Peyer's patch (tissue), 4 donors: ENCODE data around the gene B3GALT5. TPM values are rescaled to one million over a fixed set of nuclear protein-coding genes. Genes with fewer than 3 reads are reported as not detected.

ENCODE experiments used
- DNase-seq, 3 donors: peaks; one replicate each; pipeline ENCODE4 v3.0.0-alpha.2; 2017 to 2019
- H3K27ac ChIP-seq, 4 donors: fragments of 200-600 bp; sonication (generic); one replicate each; pipeline ENCODE4 v1.5.1; 2016 to 2019
- H3K27me3 ChIP-seq, 2 donors: fragments of 200-600 bp; sonication (generic); one replicate each; pipeline ENCODE4 v1.5.1; 2019
- H3K36me3 ChIP-seq, 3 donors: fragments of 200-600 bp; sonication (generic); one replicate each; pipeline ENCODE4 v1.5.1; 2016 to 2019
- H3K4me1 ChIP-seq, 4 donors: fragments of 200-600 bp; sonication (generic); one replicate each; pipeline ENCODE4 v1.5.1; 2016 to 2019
- H3K4me3 ChIP-seq, 4 donors: fragments of 200-600 bp; sonication (generic); 1 replicate in 3 of 4; 2 replicates in 1 of 4; pipeline ENCODE4 v1.5.1; 2016 to 2019; ENCODE audit warnings: mild to moderate bottlenecking in 1 of 4
- H3K9me3 ChIP-seq, 4 donors: fragments of 200-600 bp; sonication (generic); one replicate each; pipeline ENCODE4 v1.5.1; 2016 to 2019; ENCODE audit warnings: mild to moderate bottlenecking in 1 of 4
- POLR2A ChIP-seq, 2 donors: fragments of 450-650 bp; IDR thresholded peaks; one replicate each; pipeline ENCODE4 v1.5.1; 2017; ENCODE audit warnings: antibody characterized with exemption in 2 of 2, mild to moderate bottlenecking in 2 of 2, moderate library complexity in 2 of 2
- total RNA-seq, 4 donors: library from RNA; depleted of rRNA; stranded (reverse); fragments of >200 nt; gene quantifications; one replicate each; pipeline ENCODE4 v1.1.0, GENCODE V29; 2016
- TF ChIP-seq, protein P1 (sequence below), 6 experiments: fragments of 450-650 bp in 4 of 6; fragments of 200-600 bp in 2 of 6; sonication (generic) in 1 of 6; IDR thresholded peaks; one replicate each; pipeline ENCODE4 v1.5.1; 2017 to 2019; ENCODE audit warnings: antibody characterized with exemption in 6 of 6, mild to moderate bottlenecking in 3 of 6, moderate library complexity in 1 of 6

The B3GALT5 gene
- total RNA-seq, 4 donors from 2014 or later, result 16.5 to 147 (median 125) TPM

DNA sequence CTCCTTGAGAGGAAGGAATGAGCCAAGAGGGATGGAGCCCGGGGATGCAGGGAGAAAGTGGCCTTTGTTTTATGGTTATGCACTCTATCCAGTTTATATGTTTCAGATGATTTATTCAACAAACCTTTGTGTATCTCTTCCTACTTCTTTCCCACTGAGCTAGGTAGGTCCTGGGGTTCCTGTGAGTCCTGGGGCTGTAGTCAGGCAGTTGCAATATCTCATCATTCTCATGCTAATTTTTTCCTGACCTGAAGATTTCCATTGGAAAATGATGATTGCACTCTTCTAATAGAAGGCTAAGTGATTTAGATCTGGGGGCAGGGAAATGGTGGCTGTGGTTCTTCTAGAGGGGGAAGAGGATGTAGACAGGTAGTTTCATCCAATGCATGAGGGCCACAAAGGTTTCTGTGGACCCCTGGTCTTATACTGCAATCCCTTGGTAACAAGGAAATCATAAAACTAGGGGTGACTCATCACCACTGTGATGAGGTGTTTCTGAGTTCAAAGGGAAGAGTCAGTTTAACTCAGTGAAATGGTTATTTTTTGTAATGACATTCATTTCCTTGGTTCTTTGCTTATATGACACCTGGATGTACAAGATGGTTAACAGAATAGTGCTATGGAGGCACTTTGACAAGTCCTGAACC is 20.2 kb downstream of the B3GALT5 start:
- peak overlapping the region in 3 of 4 donors; percentile 39 to 61 (median 61) for H3K27ac ChIP-seq
- peak overlapping the region in 1 of 4 donors; percentile 30 for H3K4me3 ChIP-seq
- no peak for TF ChIP-seq POLR2A (IDR thresholded peaks at IDR 0.05)
- no peaks in the 10 kb centered on the region for H3K27me3 ChIP-seq
- H3K4me1 ChIP-seq, result peaks cover 0 to 42% (median 4%) of the 10 kb centered on the region in 4 donors
- H3K36me3 ChIP-seq, result no peaks in the 10 kb centered on the region
- DNase-seq, result no peak
- H3K9me3 ChIP-seq, result no peaks in the 10 kb centered on the region

DNA sequence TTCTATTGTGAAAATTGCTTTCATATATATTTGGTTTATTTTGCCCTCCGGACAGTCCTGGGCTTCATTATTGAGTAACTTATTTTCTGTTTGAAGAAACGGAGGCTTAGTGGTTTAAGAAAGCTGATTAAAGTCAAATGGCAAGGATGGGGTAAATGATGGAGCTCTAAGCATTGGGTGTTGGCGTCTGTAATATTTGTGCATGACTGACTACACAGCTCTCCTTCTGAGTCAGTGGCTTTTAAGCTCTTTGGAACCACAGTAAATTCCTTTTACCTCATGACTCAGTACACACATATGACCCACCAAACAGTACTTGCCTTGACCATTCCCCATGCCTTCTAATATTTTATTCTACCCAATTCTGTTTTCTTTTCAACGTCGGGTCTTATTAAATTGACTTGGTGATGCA is 21.0 kb downstream of the B3GALT5 start:
- Histone ChIP-seq H3K4me3 (peak overlapping the region in 1 of 4 donors; percentile 19), H3K27ac (peak overlapping the region in 2 of 4 donors; percentile 61), H3K9me3 (no peaks in the 10 kb centered on the region), H3K27me3 (no peaks in the 10 kb centered on the region), H3K36me3 (no peaks in the 10 kb centered on the region), H3K4me1 (peaks cover 0 to 51% (median 4%) of the 10 kb centered on the region in 4 donors)
- DNase-seq, result no peak
- TF ChIP-seq, protein P1, sequence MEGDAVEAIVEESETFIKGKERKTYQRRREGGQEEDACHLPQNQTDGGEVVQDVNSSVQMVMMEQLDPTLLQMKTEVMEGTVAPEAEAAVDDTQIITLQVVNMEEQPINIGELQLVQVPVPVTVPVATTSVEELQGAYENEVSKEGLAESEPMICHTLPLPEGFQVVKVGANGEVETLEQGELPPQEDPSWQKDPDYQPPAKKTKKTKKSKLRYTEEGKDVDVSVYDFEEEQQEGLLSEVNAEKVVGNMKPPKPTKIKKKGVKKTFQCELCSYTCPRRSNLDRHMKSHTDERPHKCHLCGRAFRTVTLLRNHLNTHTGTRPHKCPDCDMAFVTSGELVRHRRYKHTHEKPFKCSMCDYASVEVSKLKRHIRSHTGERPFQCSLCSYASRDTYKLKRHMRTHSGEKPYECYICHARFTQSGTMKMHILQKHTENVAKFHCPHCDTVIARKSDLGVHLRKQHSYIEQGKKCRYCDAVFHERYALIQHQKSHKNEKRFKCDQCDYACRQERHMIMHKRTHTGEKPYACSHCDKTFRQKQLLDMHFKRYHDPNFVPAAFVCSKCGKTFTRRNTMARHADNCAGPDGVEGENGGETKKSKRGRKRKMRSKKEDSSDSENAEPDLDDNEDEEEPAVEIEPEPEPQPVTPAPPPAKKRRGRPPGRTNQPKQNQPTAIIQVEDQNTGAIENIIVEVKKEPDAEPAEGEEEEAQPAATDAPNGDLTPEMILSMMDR (IDR thresholded peaks at IDR 0.05), result no peak
- no peak for TF ChIP-seq POLR2A (IDR thresholded peaks at IDR 0.05)

DNA sequence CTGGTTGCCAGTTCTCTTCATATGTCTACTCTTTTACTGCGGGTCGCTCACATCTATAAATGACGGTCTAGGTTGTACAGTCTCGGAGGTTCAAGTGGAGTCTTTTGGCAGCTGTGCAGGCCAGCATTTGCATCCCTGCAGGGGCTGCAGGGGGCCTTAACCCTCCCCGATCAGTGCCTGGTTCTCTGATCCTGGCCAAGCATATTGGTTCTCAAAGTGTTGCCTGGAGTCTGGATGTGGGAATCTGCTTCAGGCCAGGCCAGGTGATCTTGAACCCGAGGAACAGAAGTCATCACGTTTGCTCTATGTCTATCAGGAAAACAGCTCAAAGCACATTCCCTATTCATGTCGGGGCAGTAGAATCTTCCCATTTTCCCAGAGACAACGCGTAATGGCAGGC is 21.8 kb downstream of the B3GALT5 start:
- H3K4me3 ChIP-seq, result no peak overlapping the region
- H3K36me3 ChIP-seq, result no peaks in the 10 kb centered on the region
- no peaks in the 10 kb centered on the region for H3K9me3 ChIP-seq
- no peak for TF ChIP-seq POLR2A (IDR thresholded peaks at IDR 0.05)
- TF ChIP-seq, protein P1 (IDR thresholded peaks at IDR 0.05), result no peak
- peaks cover 0 to 54% (median 4%) of the 10 kb centered on the region in 4 donors for H3K4me1 ChIP-seq
- no peak for DNase-seq
- H3K27me3 ChIP-seq, result no peaks in the 10 kb centered on the region
- H3K27ac ChIP-seq, result no peak overlapping the region

DNA sequence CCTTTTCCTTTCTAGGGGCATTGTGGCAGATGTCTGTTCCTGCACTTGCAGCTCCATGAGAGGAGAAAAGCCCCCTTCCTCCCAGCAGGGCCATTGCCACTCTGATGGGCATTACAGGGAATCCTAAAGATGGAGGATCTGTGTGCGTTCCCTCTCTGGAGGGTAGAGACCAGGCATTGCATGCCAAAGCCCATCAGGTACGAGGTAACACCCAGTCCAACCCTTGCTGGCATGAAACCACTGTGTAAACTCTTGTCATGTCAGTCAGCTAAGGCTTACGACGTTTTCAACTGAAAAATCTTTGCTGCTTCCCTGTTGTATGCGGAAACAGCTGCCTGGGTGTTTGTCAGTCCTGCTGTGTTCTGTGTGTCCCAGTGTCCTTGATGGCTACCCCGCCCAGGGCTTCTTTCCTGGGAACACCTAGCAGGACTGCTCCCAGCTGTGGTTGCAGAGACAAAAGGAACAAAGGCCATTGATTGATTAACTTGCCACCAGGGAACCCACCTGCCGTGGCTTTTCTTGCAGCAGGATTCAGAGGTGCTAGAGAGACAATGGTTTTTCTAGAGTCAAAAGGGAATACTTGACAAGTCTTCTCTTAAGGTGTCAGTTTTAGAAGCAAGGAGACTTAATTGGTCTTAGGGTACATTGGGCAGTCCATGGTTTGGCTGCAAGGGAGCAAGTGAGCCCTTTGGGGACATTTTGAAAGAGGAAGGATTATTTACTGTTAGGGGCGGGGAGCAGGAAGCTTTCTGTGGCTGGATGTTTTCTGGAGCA is 24.6 kb downstream of the B3GALT5 start:
- H3K9me3 ChIP-seq, result no peaks in the 10 kb centered on the region
- peak in 2 of 3 donors; percentile 80 to 85 for DNase-seq
- peak overlapping the region in 3 of 4 donors; percentile 72 to 92 (median 90) for H3K27ac ChIP-seq
- no peaks in the 10 kb centered on the region for H3K27me3 ChIP-seq
- TF ChIP-seq, protein P1 (IDR thresholded peaks at IDR 0.05), result peak in 2 of 6 experiments; percentile 12 to 25
- TF ChIP-seq POLR2A (IDR thresholded peaks at IDR 0.05), result peak in 1 of 2 donors; percentile 35
- H3K36me3 ChIP-seq, result no peaks in the 10 kb centered on the region
- no peak overlapping the region for H3K4me3 ChIP-seq
- H3K4me1 ChIP-seq, result peaks cover 0 to 52% (median 3%) of the 10 kb centered on the region in 4 donors

DNA sequence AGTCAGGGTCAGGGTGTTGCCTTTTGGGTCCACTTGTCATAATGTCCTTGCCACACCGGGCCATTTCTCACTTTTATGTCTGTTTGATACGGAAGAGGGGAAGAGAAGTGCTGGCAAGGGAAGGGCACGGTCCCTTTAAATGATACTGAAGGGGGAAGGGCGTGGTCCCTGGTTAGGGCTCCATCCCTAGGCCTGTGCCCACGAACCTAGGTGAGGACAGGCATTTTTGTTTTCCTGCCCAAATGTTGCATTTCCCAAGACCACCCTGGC is 25.2 kb downstream of the B3GALT5 start:
- DNase-seq, result peak in 1 of 3 donors; percentile 48
- Histone ChIP-seq H3K9me3 (no peaks in the 10 kb centered on the region), H3K27me3 (no peaks in the 10 kb centered on the region), H3K36me3 (no peaks in the 10 kb centered on the region), H3K4me1 (peaks cover 0 to 49% (median 1%) of the 10 kb centered on the region in 4 donors), H3K4me3 (no peak overlapping the region), H3K27ac (peak overlapping the region in 3 of 4 donors; percentile 72 to 92 (median 90))
- TF ChIP-seq, protein P1 (IDR thresholded peaks at IDR 0.05), result no peak
- TF ChIP-seq POLR2A (IDR thresholded peaks at IDR 0.05), result no peak

DNA sequence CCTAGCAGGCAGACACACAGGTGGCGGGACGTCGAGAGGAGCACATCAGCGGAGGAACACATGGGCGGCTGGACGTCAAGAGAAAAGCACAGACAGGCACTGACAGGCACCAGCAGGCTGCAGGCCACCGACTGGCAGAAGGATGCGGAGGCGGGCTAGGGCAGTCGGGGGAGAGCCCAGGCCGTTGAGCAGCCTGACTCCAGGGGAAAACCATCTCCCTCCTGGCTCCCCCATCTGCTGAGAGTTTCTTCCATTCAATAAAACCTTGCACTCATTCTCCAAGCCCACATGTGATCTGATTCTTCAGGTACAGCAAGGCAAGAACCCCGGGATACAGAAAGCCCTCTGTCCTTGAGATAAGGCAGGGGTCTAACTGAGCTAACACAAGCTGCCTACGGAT is 25.5 kb downstream of the B3GALT5 start:
- peak overlapping the region in 3 of 4 donors; percentile 72 to 92 (median 90) for H3K27ac ChIP-seq
- no peaks in the 10 kb centered on the region for H3K9me3 ChIP-seq
- peaks cover 0 to 49% (median 1%) of the 10 kb centered on the region in 4 donors for H3K4me1 ChIP-seq
- no peak overlapping the region for H3K4me3 ChIP-seq
- no peaks in the 10 kb centered on the region for H3K36me3 ChIP-seq
- no peaks in the 10 kb centered on the region for H3K27me3 ChIP-seq
- TF ChIP-seq, protein P1 (IDR thresholded peaks at IDR 0.05), result no peak
- no peak for TF ChIP-seq POLR2A (IDR thresholded peaks at IDR 0.05)
- no peak for DNase-seq
